Stimulated activated naive B cell treated with anti-CD40 and anti-IgM and Interleukin-4, amounts not matched to agents 10 μg/mL and 1 μg/mL and 100 μg/mL, for 72 hours (primary cell): ENCODE data around the gene NRGN.

Experiments used
- ATAC-seq, 2 donors: fragments of 150-1000 bp; cut with Tn5 transposase; replicated peaks; 2 replicates each; pipeline ENCODE4 v1.10.0; 2021; ENCODE audit warnings: moderate library complexity in 1 of 2
- DNase-seq: peaks from one replicate; pipeline ENCODE4 v3.0.0; 2021
- H3K27ac Mint-ChIP-seq: one replicate; pipeline ENCODE4 v1.8.0; 2022; ENCODE audit warnings: mild to moderate bottlenecking, mixed read lengths
- H3K27me3 Mint-ChIP-seq, 2 donors: one replicate each; pipeline ENCODE4 v1.8.0; 2022; ENCODE audit warnings: mixed read lengths in 2 of 2
- H3K36me3 Mint-ChIP-seq, 2 donors: one replicate each; pipeline ENCODE4 v1.8.0; 2022; ENCODE audit warnings: mixed read lengths in 2 of 2, mild to moderate bottlenecking in 1 of 2
- H3K4me1 Mint-ChIP-seq, 2 donors: one replicate each; pipeline ENCODE4 v1.8.0; 2022; ENCODE audit warnings: mixed read lengths in 2 of 2, mild to moderate bottlenecking in 1 of 2
- H3K4me3 Mint-ChIP-seq, 2 donors: one replicate each; pipeline ENCODE4 v1.8.0; 2022; ENCODE audit warnings: mild to moderate bottlenecking in 2 of 2, mixed read lengths in 2 of 2, moderate library complexity in 1 of 2
- H3K9me3 Mint-ChIP-seq, 2 donors: one replicate each; pipeline ENCODE4 v1.8.0; 2022; ENCODE audit warnings: mixed read lengths in 2 of 2, mild to moderate bottlenecking in 1 of 2

NRGN gene

DNA sequence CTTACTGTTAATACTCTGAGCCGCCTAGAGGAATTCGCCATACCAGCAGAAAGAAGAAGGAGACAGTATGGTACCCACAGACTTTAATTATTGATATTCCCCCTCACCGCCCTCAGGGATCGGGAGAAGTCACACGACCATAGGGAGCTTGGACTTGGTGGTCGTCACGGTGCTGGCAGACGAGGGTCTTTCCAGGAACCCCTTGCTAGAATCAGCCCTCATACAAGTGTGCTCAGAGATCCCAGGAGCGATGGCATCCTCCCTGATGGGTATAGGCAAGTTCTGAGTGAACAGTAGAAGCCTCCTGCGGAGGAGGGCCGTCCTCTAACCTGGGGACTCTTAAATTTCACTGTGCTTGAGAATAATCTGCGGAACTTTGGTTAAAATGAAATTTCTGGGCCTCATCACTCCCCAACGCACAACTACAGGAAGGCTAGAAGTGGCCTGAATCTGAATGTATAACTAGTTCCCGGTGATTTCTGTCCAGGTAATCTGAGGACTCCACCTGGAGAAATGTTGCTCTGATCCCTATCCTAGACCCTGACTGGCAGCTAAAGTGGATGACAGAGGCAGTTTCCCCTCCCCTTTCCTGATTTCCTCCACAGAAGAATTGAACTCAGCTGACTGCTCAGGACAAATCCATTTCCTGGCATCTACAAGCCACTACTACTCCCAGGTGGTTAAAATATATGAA, 7.8 kb downstream of the NRGN start:
- Mint-ChIP-seq H3K4me3 (peak overlapping the region in 1 of 2 donors; percentile 93), H3K27me3 (no peaks in the 10 kb centered on the region), H3K9me3 (no peaks in the 10 kb centered on the region), H3K36me3 (no peaks in the 10 kb centered on the region), H3K4me1 (peaks cover 30 to 39% of the 10 kb centered on the region in 2 donors), H3K27ac (no peak overlapping the region)
- DNase-seq (no peak), ATAC-seq (no peak)

DNA sequence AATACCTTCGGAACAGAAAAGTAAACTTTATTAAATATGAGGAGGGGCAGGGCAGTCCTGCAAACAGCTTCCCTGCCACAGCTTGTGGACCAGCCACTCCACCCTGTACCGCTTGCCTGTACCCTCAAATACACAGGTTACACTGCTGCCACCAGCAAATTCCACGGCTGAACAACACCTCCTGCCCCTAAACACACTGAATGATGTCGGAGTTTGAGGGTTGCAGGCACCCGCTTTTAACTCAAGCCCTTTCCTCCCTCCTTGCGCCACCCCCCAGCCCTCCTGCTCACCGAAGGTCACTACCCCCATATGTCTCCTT, 8.3 kb downstream of the NRGN start:
- Mint-ChIP-seq H3K36me3 (no peaks in the 10 kb centered on the region), H3K9me3 (no peaks in the 10 kb centered on the region), H3K27ac (no peak overlapping the region), H3K4me1 (peaks cover 32 to 43% of the 10 kb centered on the region in 2 donors), H3K4me3 (no peak overlapping the region), H3K27me3 (no peaks in the 10 kb centered on the region)
- DNase-seq, result no peak
- ATAC-seq, result no peak

- Mint-ChIP-seq H3K9me3 (no peaks in the 10 kb centered on the region), H3K4me3 (no peak overlapping the region), H3K4me1 (peaks cover 32 to 43% of the 10 kb centered on the region in 2 donors), H3K27ac (peak overlapping the region; percentile 56), H3K27me3 (no peaks in the 10 kb centered on the region), H3K36me3 (peaks cover 0 to 4% of the 10 kb centered on the region in 2 donors)
- no peak for DNase-seq
- ATAC-seq, result no peak
These were observed 9.0 kb downstream of the NRGN start for GRCh38 chr11:124748481-124749343.

GRCh38 chr11:124749912-124750311, 10.2 kb downstream of the NRGN start:
- peaks cover 0 to 6% of the 10 kb centered on the region in 2 donors for H3K36me3 Mint-ChIP-seq
- no peaks in the 10 kb centered on the region for H3K27me3 Mint-ChIP-seq
- DNase-seq (no peak), ATAC-seq (no peak)
- H3K4me3 Mint-ChIP-seq, result no peak overlapping the region
- no peak overlapping the region for H3K27ac Mint-ChIP-seq
- H3K9me3 Mint-ChIP-seq, result no peaks in the 10 kb centered on the region
- H3K4me1 Mint-ChIP-seq, result peaks cover 32 to 41% of the 10 kb centered on the region in 2 donors

GRCh38 chr11:124751391-124751740, 11.6 kb downstream of the NRGN start:
- Mint-ChIP-seq H3K36me3 (peaks cover 0 to 6% of the 10 kb centered on the region in 2 donors), H3K4me1 (peaks cover 27 to 33% of the 10 kb centered on the region in 2 donors), H3K27me3 (no peaks in the 10 kb centered on the region), H3K9me3 (no peaks in the 10 kb centered on the region), H3K27ac (no peak overlapping the region), H3K4me3 (no peak overlapping the region)
- ATAC-seq (no peak), DNase-seq (no peak)

- H3K36me3 Mint-ChIP-seq, result peaks cover 0 to 6% of the 10 kb centered on the region in 2 donors
- ATAC-seq (no peak), DNase-seq (no peak)
- H3K4me1 Mint-ChIP-seq, result peaks cover 25 to 33% of the 10 kb centered on the region in 2 donors
- H3K27ac Mint-ChIP-seq, result no peak within 1 kb of the TSS
- H3K9me3 Mint-ChIP-seq, result no peaks in the 10 kb centered on the region
- peak within 1 kb of the TSS in 1 of 2 donors; percentile 52 for H3K4me3 Mint-ChIP-seq
- no peaks in the 10 kb centered on the region for H3K27me3 Mint-ChIP-seq
These were observed 12.2 kb downstream of the NRGN start, which contains the start of gene VSIG2 for GRCh38 chr11:124751741-124752470. Gene VSIG2 (minus strand): TSS chr11:124752255. CDS start chr11:124752137, 118 bp downstream.

- Mint-ChIP-seq H3K9me3 (no peaks in the 10 kb centered on the region), H3K36me3 (peaks cover 0 to 6% of the 10 kb centered on the region in 2 donors), H3K27ac (no peak overlapping the region), H3K4me3 (no peak overlapping the region), H3K27me3 (no peaks in the 10 kb centered on the region), H3K4me1 (peaks cover 25 to 33% of the 10 kb centered on the region in 2 donors)
- no peak for ATAC-seq
- no peak for DNase-seq
These were observed 12.8 kb downstream of the NRGN start for GRCh38 chr11:124752471-124753102.

DNA sequence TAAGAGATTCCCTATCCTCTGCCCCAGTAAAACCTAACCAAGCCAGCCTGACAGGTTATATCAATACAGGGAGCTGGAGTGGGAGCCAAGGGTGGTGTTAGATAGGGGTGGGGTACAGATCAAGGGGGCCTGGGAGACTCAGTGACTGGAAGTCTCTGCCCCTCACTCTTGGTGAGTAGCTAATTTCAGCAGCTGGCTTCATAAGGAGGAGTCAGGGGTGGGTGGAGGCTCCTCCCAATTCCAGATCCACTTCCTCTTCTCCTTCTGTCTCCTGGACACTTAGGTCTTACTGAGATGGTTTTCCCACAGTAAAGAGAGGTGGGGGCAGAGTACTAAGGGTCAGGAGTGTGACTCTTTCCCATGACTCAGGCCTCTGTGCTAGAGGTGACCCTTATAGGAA, 13.5 kb downstream of the NRGN start:
- Mint-ChIP-seq H3K36me3 (peaks cover 0 to 6% of the 10 kb centered on the region in 2 donors), H3K27ac (no peak overlapping the region), H3K4me3 (no peak overlapping the region), H3K27me3 (no peaks in the 10 kb centered on the region), H3K9me3 (no peaks in the 10 kb centered on the region), H3K4me1 (peaks cover 24 to 33% of the 10 kb centered on the region in 2 donors)
- no peak for DNase-seq
- ATAC-seq, result no peak

- H3K4me3 Mint-ChIP-seq, result no peak overlapping the region
- H3K27me3 Mint-ChIP-seq, result no peaks in the 10 kb centered on the region
- peaks cover 24 to 33% of the 10 kb centered on the region in 2 donors for H3K4me1 Mint-ChIP-seq
- ATAC-seq (no peak), DNase-seq (no peak)
- H3K36me3 Mint-ChIP-seq, result peaks cover 0 to 6% of the 10 kb centered on the region in 2 donors
- no peaks in the 10 kb centered on the region for H3K9me3 Mint-ChIP-seq
- H3K27ac Mint-ChIP-seq, result no peak overlapping the region
These were observed 13.9 kb downstream of the NRGN start for GRCh38 chr11:124753624-124754023.

- DNase-seq (no peak), ATAC-seq (no peak)
- no peaks in the 10 kb centered on the region for H3K27me3 Mint-ChIP-seq
- H3K9me3 Mint-ChIP-seq, result no peaks in the 10 kb centered on the region
- peaks cover 0 to 6% of the 10 kb centered on the region in 2 donors for H3K36me3 Mint-ChIP-seq
- H3K27ac Mint-ChIP-seq, result no peak overlapping the region
- H3K4me1 Mint-ChIP-seq, result peaks cover 19 to 33% of the 10 kb centered on the region in 2 donors
- no peak overlapping the region for H3K4me3 Mint-ChIP-seq
These were observed 14.6 kb downstream of the NRGN start for GRCh38 chr11:124754309-124754708.

GRCh38 chr11:124754710-124755109, 15.0 kb downstream of the NRGN start:
- Mint-ChIP-seq H3K27me3 (no peaks in the 10 kb centered on the region), H3K4me1 (peaks cover 17 to 33% of the 10 kb centered on the region in 2 donors), H3K9me3 (no peaks in the 10 kb centered on the region), H3K36me3 (peaks cover 0 to 6% of the 10 kb centered on the region in 2 donors), H3K4me3 (no peak overlapping the region), H3K27ac (no peak overlapping the region)
- ATAC-seq (no peak), DNase-seq (no peak)

DNA sequence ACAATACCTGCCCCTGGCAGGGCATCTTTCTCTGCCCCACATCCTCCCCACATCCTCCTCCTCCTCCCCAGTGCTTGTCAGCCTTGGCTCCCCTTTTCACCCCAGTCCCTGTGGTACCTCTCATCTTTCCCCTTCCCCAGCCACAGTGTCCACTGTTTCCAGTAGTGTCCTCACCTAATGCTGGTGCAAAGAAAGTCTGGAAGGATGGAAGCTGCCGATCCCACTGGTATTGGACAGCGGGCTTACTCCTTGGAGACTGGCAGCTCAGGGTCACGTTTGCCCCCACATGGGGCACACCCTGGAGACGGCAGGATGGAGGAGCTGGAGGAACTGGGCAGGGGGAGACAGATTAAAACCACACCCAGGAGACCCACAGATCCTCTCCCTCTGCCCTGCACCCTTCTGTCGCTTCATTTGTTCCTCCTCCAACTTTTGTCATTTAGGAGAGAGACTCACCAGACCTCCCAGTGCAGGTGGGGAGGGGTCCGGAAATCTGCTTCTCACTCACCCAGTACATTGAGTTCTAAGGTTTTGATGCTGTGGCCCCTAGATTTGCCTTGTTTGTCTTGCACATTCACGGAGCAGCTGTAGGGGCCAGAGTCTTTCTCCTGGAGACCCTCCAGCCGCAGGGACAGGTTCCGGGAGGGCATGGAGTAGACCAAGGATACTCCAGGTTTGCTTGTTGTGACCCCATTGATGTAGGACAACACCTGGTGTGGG, 16.5 kb downstream of the NRGN start:
- H3K27ac Mint-ChIP-seq, result no peak overlapping the region
- no peaks in the 10 kb centered on the region for H3K27me3 Mint-ChIP-seq
- H3K4me3 Mint-ChIP-seq, result no peak overlapping the region
- ATAC-seq, result no peak
- H3K36me3 Mint-ChIP-seq, result peaks cover 0 to 6% of the 10 kb centered on the region in 2 donors
- H3K4me1 Mint-ChIP-seq, result peaks cover 21 to 39% of the 10 kb centered on the region in 2 donors
- no peaks in the 10 kb centered on the region for H3K9me3 Mint-ChIP-seq
- DNase-seq, result no peak

GRCh38 chr11:124756753-124757227, 17.0 kb downstream of the NRGN start:
- ATAC-seq (no peak), DNase-seq (no peak)
- H3K4me1 Mint-ChIP-seq, result peaks cover 27 to 45% of the 10 kb centered on the region in 2 donors
- H3K27me3 Mint-ChIP-seq, result no peaks in the 10 kb centered on the region
- H3K9me3 Mint-ChIP-seq, result no peaks in the 10 kb centered on the region
- H3K4me3 Mint-ChIP-seq, result no peak overlapping the region
- H3K27ac Mint-ChIP-seq, result no peak overlapping the region
- H3K36me3 Mint-ChIP-seq, result peaks cover 0 to 6% of the 10 kb centered on the region in 2 donors
